Measurements from ENCODE around the gene ACTL10.

The ACTL10 gene

GRCh38 chr20:33663161-33664084 is 3.3 kb upstream of the ACTL10 start:
- DNase-seq (ENCODE audit: low read depth in 4 of 4, low spot score in 1 of 4): peak; percentile 69 to 85 (median 77)

GRCh38 chr20:33664085-33664761 is 2.5 kb upstream of the ACTL10 start:
- no peak for DNase-seq (ENCODE audit: low read depth in 4 of 4, low spot score in 1 of 4)

- DNase-seq (ENCODE audit: low read depth in 4 of 4, low spot score in 1 of 4): no peak
Observed at GRCh38 chr20:33664762-33665144, 2.0 kb upstream of the ACTL10 start.

- peak in 2 of 4 experiments; percentile 22 to 28 for DNase-seq (ENCODE audit: low read depth in 4 of 4, low spot score in 1 of 4)
Observed at GRCh38 chr20:33667245-33667675, 517 bp downstream of the ACTL10 start.

GRCh38 chr20:33667676-33668465 is 1.1 kb downstream of the ACTL10 start:
- DNase-seq (ENCODE audit: low read depth in 4 of 4, low spot score in 1 of 4): peak; percentile 38 to 73 (median 59)

DNA sequence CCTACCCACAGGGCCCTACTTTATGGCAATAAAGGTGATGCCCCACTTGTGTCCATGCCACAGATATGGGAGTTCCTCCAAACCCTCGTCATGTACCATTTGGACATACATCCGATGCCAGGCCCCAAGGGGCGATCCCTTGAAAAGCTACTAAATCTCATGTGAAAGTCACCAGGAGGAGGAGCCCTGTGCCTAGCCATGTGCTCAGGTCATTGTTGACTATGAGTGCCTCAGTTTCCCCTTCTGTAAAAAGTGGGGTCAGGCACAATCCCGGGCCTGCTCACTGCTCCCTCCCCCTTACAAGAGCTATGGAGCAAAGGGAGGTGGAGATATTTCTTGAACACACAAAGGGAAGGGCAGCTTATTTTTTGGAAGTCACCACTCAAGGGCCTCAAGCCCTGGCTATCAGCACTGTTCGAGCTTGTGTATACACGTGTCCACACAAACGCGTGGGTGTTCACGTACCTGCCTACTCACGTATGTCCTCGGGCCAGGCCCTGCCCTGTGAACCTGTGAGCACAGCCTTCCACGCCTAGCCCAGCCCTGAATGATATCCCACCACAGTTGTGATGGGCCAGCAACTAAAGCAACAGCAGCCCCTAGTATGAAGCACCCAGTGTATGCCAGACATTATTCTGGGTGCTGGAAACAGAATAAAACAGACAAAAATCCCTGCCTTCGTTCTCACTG is 1.9 kb downstream of the ACTL10 start:
- no peak for DNase-seq (ENCODE audit: low read depth in 4 of 4, low spot score in 1 of 4)

- DNase-seq (ENCODE audit: low read depth in 4 of 4, low spot score in 1 of 4): no peak
Observed at GRCh38 chr20:33669224-33669623, 2.5 kb downstream of the ACTL10 start.

DNA sequence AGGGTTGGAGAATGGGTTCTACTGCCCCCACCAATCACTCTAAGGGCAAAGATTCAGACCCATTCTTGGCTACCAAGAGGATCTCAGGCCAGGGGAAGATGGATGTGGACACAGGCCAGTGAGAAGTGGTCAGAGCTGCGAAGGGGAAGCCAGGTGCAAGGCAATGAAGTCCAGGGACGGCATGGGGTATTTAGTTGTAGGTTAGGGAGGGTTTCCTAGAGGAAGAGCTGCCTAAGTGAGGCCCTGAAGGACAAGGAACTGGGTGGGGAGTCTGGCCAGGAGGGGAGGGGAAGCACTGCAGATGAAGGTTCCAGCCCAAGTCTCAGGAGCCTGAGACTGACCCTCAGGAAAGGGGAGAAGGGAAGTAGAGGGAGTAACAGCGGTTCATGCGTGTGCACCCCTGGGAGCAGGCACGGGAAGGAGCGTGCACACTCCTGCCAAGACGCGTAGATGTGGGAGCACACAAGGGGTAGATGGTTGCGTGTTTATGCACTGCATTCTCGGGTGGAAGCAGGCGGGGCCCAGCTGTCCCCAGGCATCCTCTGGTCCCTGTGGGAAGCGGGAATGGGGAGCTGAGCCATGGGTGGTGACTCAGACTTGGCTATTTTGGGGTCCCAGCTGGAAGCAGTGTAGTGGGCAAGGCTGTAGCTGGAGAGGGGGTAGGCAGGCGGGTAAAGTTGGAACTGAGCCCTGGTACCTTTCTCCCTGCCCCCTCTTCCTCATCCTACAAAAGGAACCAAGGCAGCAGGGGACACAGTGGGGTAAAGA is 3.3 kb downstream of the ACTL10 start:
- no peak for DNase-seq (ENCODE audit: low read depth in 4 of 4, low spot score in 1 of 4)

DNA sequence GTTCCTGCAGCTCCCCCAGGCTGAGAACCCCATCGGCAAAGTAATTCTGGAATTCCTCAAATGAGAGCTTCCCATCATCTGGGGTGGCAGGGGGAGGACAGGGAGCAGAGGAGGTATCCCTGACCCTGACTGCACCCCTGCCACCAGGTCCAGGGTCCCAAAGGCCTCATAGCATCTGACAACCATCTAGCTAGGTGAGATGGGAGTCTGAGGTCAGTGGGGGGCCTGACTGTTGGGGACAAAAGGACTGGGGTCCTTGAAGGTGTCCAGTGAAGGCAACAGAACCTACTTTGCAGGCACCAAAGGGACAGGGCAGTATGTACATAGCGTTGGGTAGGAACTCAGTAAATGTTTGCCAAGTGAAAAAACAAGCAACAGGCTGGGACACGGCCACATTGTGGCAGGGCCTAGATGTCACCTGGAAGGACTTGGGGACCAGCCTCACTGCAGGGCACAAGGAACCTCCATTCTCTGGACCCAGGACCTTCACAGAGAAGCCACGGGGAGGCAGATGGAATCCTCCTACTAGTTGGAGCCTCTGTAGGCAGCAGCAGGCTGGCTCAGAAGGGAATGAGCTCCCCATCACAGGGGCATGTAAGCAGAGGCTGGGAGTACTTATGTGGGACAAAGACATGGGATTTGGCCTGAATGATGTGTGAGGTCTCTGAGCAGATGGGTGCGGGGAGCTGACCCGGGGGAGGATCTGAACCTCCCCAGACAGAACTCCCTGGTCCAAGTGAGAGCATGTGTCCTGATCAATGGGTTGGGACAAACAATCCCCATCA is 4.2 kb downstream of the ACTL10 start:
- no peak for DNase-seq (ENCODE audit: low read depth in 4 of 4, low spot score in 1 of 4)

DNA sequence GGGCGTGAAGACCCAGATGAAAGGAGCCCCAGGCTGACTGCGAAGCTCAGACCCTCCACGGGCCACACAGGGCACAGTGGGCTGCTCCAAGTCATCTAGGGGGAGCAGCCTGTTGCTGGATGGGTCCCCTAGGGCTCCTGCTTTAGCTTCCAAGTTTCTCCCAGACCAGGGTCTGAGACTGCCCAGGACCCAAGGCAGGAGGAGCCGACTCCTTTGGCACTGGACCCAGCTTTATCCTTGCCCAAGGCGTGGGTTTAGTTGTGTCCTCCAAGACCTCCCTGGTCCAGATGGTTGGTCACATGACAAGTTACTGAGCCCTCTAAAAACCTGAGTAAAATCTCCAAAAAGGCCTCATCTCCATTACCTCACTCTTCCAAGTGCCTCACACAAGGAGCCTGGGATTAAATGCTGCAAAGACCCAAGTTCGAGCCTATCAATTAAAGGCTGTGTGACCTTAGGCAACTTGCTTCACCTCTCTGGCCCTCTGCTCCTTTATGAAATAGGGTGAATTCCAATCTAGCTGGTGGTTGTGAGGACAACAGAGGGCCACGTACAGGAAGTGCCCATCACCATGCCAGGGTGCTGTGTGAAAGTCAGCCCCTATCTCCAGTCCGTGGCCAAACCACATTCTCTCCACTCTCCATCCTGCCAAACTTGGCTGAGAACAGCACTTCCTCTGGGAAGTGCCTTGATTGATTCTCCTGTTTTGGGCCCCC is 5.0 kb downstream of the ACTL10 start:
- no peak for DNase-seq (ENCODE audit: low read depth in 4 of 4, low spot score in 1 of 4)

DNA sequence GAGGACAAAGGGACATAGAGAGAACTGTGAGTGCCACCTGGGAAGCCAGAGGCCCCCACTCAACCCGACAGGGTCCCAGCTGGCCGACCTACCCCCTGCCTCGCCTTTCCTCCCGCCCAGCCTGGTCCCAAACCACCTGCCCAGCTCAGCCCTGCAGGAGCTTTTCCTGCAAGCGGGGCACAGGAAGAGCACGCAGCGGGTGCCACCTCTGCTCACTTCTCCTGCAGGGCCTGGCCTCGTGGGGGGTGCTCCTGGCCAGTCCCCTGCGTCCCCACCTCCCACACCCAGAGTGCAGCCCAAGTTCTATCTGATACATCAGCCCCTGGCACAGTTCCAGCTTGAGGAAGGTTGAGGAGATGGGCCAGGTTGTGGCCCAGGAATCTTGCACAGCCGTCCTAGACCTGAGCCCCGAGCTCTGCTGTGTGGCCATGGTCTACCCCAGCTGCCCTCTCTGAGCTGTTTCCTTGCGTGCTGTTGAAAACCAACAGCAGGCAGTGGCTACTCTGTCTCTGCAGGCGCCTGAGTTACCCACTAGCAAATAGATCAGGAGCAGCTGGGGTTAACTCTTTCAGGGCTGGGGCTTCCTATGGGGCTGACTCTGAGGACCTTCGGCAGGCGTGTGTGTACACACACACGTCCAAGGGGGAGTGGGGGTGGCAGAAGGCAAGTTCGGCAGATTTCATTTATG is 5.8 kb downstream of the ACTL10 start:
- DNase-seq (ENCODE audit: low read depth in 4 of 4, low spot score in 1 of 4): no peak

DNA sequence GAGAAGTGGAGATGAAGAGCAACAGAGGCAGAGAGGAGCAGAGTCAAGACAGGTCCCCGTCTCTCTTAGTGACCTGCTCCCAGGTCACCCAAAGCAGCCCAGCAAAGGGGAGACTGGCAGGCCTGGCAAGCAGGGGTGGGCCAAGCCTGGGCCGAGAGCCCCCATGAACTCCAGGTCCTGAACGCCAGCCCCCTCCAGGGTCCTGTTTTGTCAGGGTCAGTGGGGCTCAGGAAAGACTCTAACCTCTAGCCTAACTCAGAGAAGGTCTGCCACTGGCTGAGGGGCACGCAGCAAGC is 6.3 kb downstream of the ACTL10 start:
- DNase-seq (ENCODE audit: low read depth in 4 of 4, low spot score in 1 of 4): no peak

DNA sequence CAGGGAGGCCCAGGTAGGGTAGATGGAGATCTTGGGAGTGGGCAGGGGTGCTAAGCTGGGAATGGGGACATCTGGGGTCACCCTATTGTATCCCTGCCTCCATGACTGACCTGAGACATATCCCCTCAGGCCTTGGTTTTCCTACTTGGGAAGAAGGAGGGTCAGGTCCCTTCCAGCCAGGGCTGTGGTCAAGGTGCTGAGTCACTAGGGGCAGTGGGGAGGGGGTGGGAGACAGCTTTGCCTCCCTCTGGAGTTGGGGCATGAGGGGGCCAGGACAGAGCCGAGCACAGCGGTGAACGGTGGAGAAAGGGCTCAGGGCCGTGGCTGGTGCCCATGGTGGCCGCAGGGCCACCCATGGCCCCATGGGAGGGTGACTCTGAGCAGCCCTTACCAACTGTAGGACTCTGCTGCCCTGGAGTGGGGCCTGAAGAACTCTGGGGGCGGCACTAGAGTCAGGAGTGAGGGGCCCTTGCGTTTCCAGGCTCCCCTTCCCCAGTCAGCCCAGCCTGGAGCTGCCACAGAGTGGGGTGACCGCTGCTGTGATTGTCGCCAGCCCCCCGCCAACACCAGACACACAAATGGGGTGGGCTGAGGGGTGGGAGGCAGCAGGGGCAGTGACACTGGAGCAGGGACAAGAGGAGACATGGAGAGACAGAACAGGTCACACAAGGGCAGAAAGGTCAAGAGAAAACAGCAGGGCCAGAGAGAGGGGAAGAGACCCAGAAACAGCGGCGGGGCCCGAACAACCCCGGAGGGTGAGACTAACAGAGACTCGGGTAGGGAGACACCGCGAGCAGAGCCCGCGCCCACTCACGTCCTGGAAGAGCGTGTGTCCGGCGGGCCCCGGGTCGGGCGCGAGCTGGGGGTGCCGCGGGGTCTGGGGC is 6.9 kb downstream of the ACTL10 start:
- DNase-seq (ENCODE audit: low read depth in 4 of 4, low spot score in 1 of 4): no peak

GRCh38 chr20:33674294-33675135 is 7.8 kb downstream of the ACTL10 start, which contains the start of gene NECAB3:
Gene NECAB3 (minus strand): TSS chr20:33674428. CDS start chr20:33674352, 76 bp downstream.
- DNase-seq (ENCODE audit: low read depth in 4 of 4, low spot score in 1 of 4): peak in 2 of 4 experiments; percentile 36 to 65

GRCh38 chr20:33675136-33675959 is 8.6 kb downstream of the ACTL10 start:
- DNase-seq (ENCODE audit: low read depth in 4 of 4, low spot score in 1 of 4): no peak
